Ovary (tissue), 9 donors: ENCODE results near the gene TMEM18. TPM values are rescaled to one million over a fixed set of nuclear protein-coding genes. Genes with fewer than 3 reads are reported as not detected.

Experiments
- DNase-seq, 5 donors: peaks; one replicate each; pipeline ENCODE4 v3.0.0-alpha.2; 2019 to 2020
- H3K27ac ChIP-seq, 2 donors: fragments of 200-600 bp; one replicate each; pipeline versions ENCODE4 v1.5.1 to v1.8.0; 2019 to 2022
- H3K27me3 ChIP-seq: fragments of 200-600 bp; one replicate; pipeline ENCODE4 v1.8.0; 2022
- H3K36me3 ChIP-seq: fragments of 200-600 bp; sonication (generic); one replicate; pipeline ENCODE4 v1.5.1; 2019
- H3K4me1 ChIP-seq: one replicate; pipeline ENCODE4 v1.8.1; 2013; ENCODE audit warnings: mild to moderate bottlenecking, moderate library complexity; ENCODE audit not compliant: insufficient read depth
- H3K4me3 ChIP-seq: fragments of 200-600 bp; sonication (generic); one replicate; pipeline ENCODE4 v1.5.1; 2017
- H3K9me3 ChIP-seq, 2 donors: fragments of 200-600 bp in 1 of 2; sonication (generic) in 1 of 2; one replicate each; pipeline versions ENCODE4 v1.5.1 to v1.8.1; 2013 to 2019; ENCODE audit warnings: mild to moderate bottlenecking in 1 of 2, moderate library complexity in 1 of 2
- CTCF ChIP-seq, 3 donors: fragments of 450-650 bp in 2 of 3; fragments of 200-600 bp in 1 of 3; IDR thresholded peaks; one replicate each; pipeline versions ENCODE4 v1.5.1 to v1.8.0; 2016 to 2022; ENCODE audit warnings: antibody characterized with exemption in 3 of 3, mild to moderate bottlenecking in 1 of 3
- EP300 ChIP-seq: sonication (generic); formaldehyde crosslinking; IDR thresholded peaks from one replicate; pipeline ENCODE4 v1.6.1; 2017; ENCODE audit warnings: antibody characterized with exemption
- POLR2A ChIP-seq: fragments of 450-650 bp; IDR thresholded peaks from one replicate; pipeline ENCODE4 v1.6.1; 2017; ENCODE audit warnings: antibody characterized with exemption, mild to moderate bottlenecking, moderate library complexity
- WGBS, 3 donors: extraction: QIAGEN DNeasy Blood & Tissue Kit in 1 of 3; methylation state at CpG; one replicate each; pipeline versions ENCODE4 v1.1.5 to v1.1.7; 2013 to 2017; 5-methylcytosine and 5-hydroxymethylcytosine counted together
- intact Hi-C, 4 donors: fragments of 100-400 bp; cut with DNase I; formaldehyde crosslinking; loops; one replicate each; pipeline versions ENCODE4 v1.11.0 to v1.15.1; 2022 to 2023
- polyA plus RNA-seq, 2 donors: library from polyadenylated mRNA; stranded (reverse); fragments of 200-250 nt in 1 of 2; fragments of 350-450 nt in 1 of 2; fragmentation: Illumina TruSeq in 1 of 2; extraction: RNeasy Lipid Tissue Mini Kit (QIAGEN cat#74804) in 1 of 2; gene quantifications; one replicate each; pipeline ENCODE4 v1.2.3, GENCODE V29; 2013 to 2014
- total RNA-seq, 7 donors: library from RNA; depleted of rRNA in 2 of 7; stranded (reverse); fragments of >200 nt in 2 of 7; fragmentation: NEBNext Ultra II Directional in 3 of 7; extraction: Animal tissue kit (Norgen Biotek cat#: 25700) in 3 of 7; gene quantifications; one replicate each; pipeline versions ENCODE4 v1.1.0 to v1.2.4, GENCODE V29; 2016 to 2023
- donor health status: DM: no; HTN: no; CAD: no; lungs with moderate emphysema.
- donor health status: DM: no; HTN: no; CAD: no.
- donor health status: Bipolar disorder and iron deficiency.
- donor health status: DM: yes; HTN: yes; CAD: no.
- donor health status: DM: no; HTN: no; CAD: no.
- donor health status: DM: yes; HTN: yes; CAD: no.

TMEM18 gene
- total and polyA plus RNA-seq, 9 donors: 27.5 to 48.5 (median 40.4) TPM

GRCh38 chr2:681312-681711, 4.1 kb upstream of the TMEM18 start:
- no peaks in the 10 kb centered on the region for H3K4me1 ChIP-seq
- H3K27me3 ChIP-seq: no peaks in the 10 kb centered on the region
- H3K4me3 ChIP-seq: no peak overlapping the region
- WGBS, 3 donors: 83 to 87% (median 83%) methylated on average over 11 of the region's 11 CpGs
- H3K27ac ChIP-seq: no peak overlapping the region
- no peak for DNase-seq
- no peaks in the 10 kb centered on the region for H3K36me3 ChIP-seq
- no peak for TF ChIP-seq EP300
- no peaks in the 10 kb centered on the region for H3K9me3 ChIP-seq
- intact Hi-C loops: no loop called here

- Histone ChIP-seq H3K9me3 (no peaks in the 10 kb centered on the region), H3K27ac (no peak overlapping the region), H3K27me3 (no peaks in the 10 kb centered on the region), H3K4me3 (no peak overlapping the region), H3K36me3 (no peaks in the 10 kb centered on the region), H3K4me1 (peaks cover 3% of the 10 kb centered on the region)
- TF ChIP-seq EP300: no peak
- no peak for TF ChIP-seq POLR2A
- no peak for TF ChIP-seq CTCF (IDR thresholded peaks at IDR 0.05)
- WGBS, 3 donors: 75 to 85% (median 83%) methylated on average over 8 of the region's 8 CpGs
- DNase-seq: no peak
- intact Hi-C loops: no loop called here
Measured at GRCh38 chr2:680496-680895, 3.3 kb upstream of the TMEM18 start.

GRCh38 chr2:678964-679363, 1.8 kb upstream of the TMEM18 start:
- Histone ChIP-seq H3K9me3 (no peaks in the 10 kb centered on the region), H3K27ac (no peak overlapping the region), H3K4me1 (peaks cover 4% of the 10 kb centered on the region), H3K27me3 (no peaks in the 10 kb centered on the region), H3K36me3 (no peaks in the 10 kb centered on the region), H3K4me3 (no peak overlapping the region)
- DNase-seq: no peak
- intact Hi-C loops: loop anchor here in 1 of 4 donors (5.0 kb wide), 1 partner anchor 58 kb away; no protein-coding TSS in a partner anchor
- WGBS, 3 donors: 91 to 94% (median 92%) methylated on average over 9 of the region's 9 CpGs
- TF ChIP-seq CTCF (IDR thresholded peaks at IDR 0.05) (no peak), EP300 (no peak), POLR2A (no peak)

GRCh38 chr2:677959-678550, 849 bp upstream of the TMEM18 start:
- no peaks in the 10 kb centered on the region for H3K36me3 ChIP-seq
- peak overlapping the region; percentile 83 for H3K4me3 ChIP-seq
- WGBS, 3 donors: 54 to 60% (median 57%) methylated on average over 9 of the region's 9 CpGs
- no peak for TF ChIP-seq EP300
- no peak for TF ChIP-seq POLR2A
- intact Hi-C loops: loop anchor here in 1 of 4 donors (5.0 kb wide), 1 partner anchor 59 kb away; no protein-coding TSS in a partner anchor
- H3K4me1 ChIP-seq: peaks cover 6% of the 10 kb centered on the region
- no peak for DNase-seq
- H3K9me3 ChIP-seq: no peaks in the 10 kb centered on the region
- peak overlapping the region in 1 of 2 donors; percentile 97 for H3K27ac ChIP-seq
- no peaks in the 10 kb centered on the region for H3K27me3 ChIP-seq

GRCh38 chr2:676647-677055, 555 bp downstream of the TMEM18 start:
- H3K4me1 ChIP-seq: peaks cover 7% of the 10 kb centered on the region
- 0 to 1% (median 1%) methylated on average over 26 to 46 of the region's 46 CpGs for WGBS, 3 donors
- intact Hi-C loops: loop anchor here in 1 of 4 donors (5.0 kb wide), 1 partner anchor 61 kb away; no protein-coding TSS in a partner anchor
- H3K36me3 ChIP-seq: no peaks in the 10 kb centered on the region
- no peak for TF ChIP-seq CTCF (IDR thresholded peaks at IDR 0.05)
- no peak for TF ChIP-seq POLR2A
- TF ChIP-seq EP300: no peak
- peak overlapping the region; percentile 87 to 97 for H3K27ac ChIP-seq
- H3K9me3 ChIP-seq: no peaks in the 10 kb centered on the region
- H3K4me3 ChIP-seq: peak overlapping the region; percentile 54
- H3K27me3 ChIP-seq: no peaks in the 10 kb centered on the region
- peak; percentile 98 to 100 (median 100) for DNase-seq
